ENCODE measurements around the gene SLC6A1.

Gene SLC6A1

DNA sequence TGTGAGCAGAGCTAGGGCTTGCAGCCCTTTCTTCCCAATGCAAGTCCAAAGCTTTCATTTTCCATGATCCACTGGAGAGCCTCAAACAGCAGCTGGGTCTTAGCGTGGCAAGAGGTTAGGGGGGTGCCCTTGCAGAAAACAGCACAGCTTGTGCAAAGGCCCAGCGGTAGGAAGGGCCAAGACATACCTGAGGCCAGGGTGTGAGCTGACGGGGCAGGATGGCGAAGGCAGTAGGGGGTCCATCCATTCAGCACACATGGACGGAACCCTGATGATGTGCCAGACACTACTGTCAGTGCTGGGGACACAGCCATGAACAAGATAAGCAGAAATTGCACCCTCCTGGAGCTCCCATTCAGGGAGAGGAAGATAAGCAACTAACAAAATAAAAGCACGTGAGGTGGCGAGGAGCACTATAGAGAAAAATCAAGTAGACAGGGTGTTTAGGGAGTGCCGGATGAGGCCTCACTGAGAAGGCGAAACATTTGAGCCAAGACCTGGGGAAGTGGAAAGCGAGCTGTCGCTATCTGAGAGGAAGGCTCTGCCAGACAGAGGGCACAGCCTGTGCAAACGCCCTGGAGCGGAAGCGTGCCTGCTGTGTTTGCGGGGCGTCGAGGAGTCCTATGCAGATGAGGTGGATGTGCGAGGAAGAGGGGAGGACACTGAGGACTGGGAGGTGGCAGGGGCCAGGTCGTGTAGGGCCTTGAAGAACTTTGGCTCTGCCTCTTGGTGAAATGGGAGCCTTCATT lies 43.4 kb downstream of the SLC6A1 start:
- Histone ChIP-seq H3K4me1 (ENCODE audit: insufficient read depth, low read length) (no peaks in the 10 kb centered on the region), H3K27ac (ENCODE audit: low read length) (no peak overlapping the region), H3K36me3 (ENCODE audit: insufficient read depth, low read depth, low read length) (no peaks in the 10 kb centered on the region), H3K9me3 (ENCODE audit: insufficient read depth, low read depth, low read length) (no peaks in the 10 kb centered on the region), H3K9ac (ENCODE audit: low read depth, low read length) (no peak overlapping the region), H3K4me3 (ENCODE audit: low read length) (no peak overlapping the region), H3K27me3 (ENCODE audit: insufficient read depth, low read length) (no peaks in the 10 kb centered on the region)

- no peaks in the 10 kb centered on the region for H3K36me3 ChIP-seq (ENCODE audit: insufficient read depth, low read depth, low read length)
- no peaks in the 10 kb centered on the region for H3K27me3 ChIP-seq (ENCODE audit: insufficient read depth, low read length)
- no peaks in the 10 kb centered on the region for H3K4me1 ChIP-seq (ENCODE audit: insufficient read depth, low read length)
- H3K4me3 ChIP-seq (ENCODE audit: low read length), result no peak overlapping the region
- H3K9ac ChIP-seq (ENCODE audit: low read depth, low read length), result no peak overlapping the region
- no peak overlapping the region for H3K27ac ChIP-seq (ENCODE audit: low read length)
- H3K9me3 ChIP-seq (ENCODE audit: insufficient read depth, low read depth, low read length), result no peaks in the 10 kb centered on the region
Measured at GRCh38 chr3:11037241-11037873, 44.8 kb downstream of the SLC6A1 start.

- no peaks in the 10 kb centered on the region for H3K9me3 ChIP-seq (ENCODE audit: insufficient read depth, low read depth, low read length)
- no peak overlapping the region for H3K27ac ChIP-seq (ENCODE audit: low read length)
- H3K27me3 ChIP-seq (ENCODE audit: insufficient read depth, low read length), result no peaks in the 10 kb centered on the region
- no peak overlapping the region for H3K9ac ChIP-seq (ENCODE audit: low read depth, low read length)
- no peaks in the 10 kb centered on the region for H3K4me1 ChIP-seq (ENCODE audit: insufficient read depth, low read length)
- no peak overlapping the region for H3K4me3 ChIP-seq (ENCODE audit: low read length)
- H3K36me3 ChIP-seq (ENCODE audit: insufficient read depth, low read depth, low read length), result no peaks in the 10 kb centered on the region
Measured at GRCh38 chr3:11037976-11038375, 45.4 kb downstream of the SLC6A1 start.

- H3K36me3 ChIP-seq (ENCODE audit: insufficient read depth, low read depth, low read length), result no peaks in the 10 kb centered on the region
- H3K4me1 ChIP-seq (ENCODE audit: insufficient read depth, low read length), result no peaks in the 10 kb centered on the region
- H3K4me3 ChIP-seq (ENCODE audit: low read length), result no peak overlapping the region
- no peaks in the 10 kb centered on the region for H3K9me3 ChIP-seq (ENCODE audit: insufficient read depth, low read depth, low read length)
- H3K27ac ChIP-seq (ENCODE audit: low read length), result no peak overlapping the region
- H3K9ac ChIP-seq (ENCODE audit: low read depth, low read length), result no peak overlapping the region
- H3K27me3 ChIP-seq (ENCODE audit: insufficient read depth, low read length), result no peaks in the 10 kb centered on the region
Measured at GRCh38 chr3:11045536-11045935, 53.0 kb downstream of the SLC6A1 start.

GRCh38 chr3:11047500-11047899 lies 55.0 kb downstream of the SLC6A1 start:
- Histone ChIP-seq H3K27ac (ENCODE audit: low read length) (no peak overlapping the region), H3K27me3 (ENCODE audit: insufficient read depth, low read length) (no peaks in the 10 kb centered on the region; the same call in 1 of the 2 replicates), H3K36me3 (ENCODE audit: insufficient read depth, low read depth, low read length) (no peaks in the 10 kb centered on the region), H3K4me1 (ENCODE audit: insufficient read depth, low read length) (no peaks in the 10 kb centered on the region), H3K4me3 (ENCODE audit: low read length) (no peak overlapping the region), H3K9me3 (ENCODE audit: insufficient read depth, low read depth, low read length) (no peaks in the 10 kb centered on the region), H3K9ac (ENCODE audit: low read depth, low read length) (no peak overlapping the region)

- Histone ChIP-seq H3K4me1 (ENCODE audit: insufficient read depth, low read length) (no peaks in the 10 kb centered on the region), H3K27ac (ENCODE audit: low read length) (no peak overlapping the region), H3K4me3 (ENCODE audit: low read length) (no peak overlapping the region), H3K9me3 (ENCODE audit: insufficient read depth, low read depth, low read length) (no peaks in the 10 kb centered on the region), H3K27me3 (ENCODE audit: insufficient read depth, low read length) (no peaks in the 10 kb centered on the region; the same call in 1 of the 2 replicates), H3K9ac (ENCODE audit: low read depth, low read length) (no peak overlapping the region), H3K36me3 (ENCODE audit: insufficient read depth, low read depth, low read length) (no peaks in the 10 kb centered on the region)
Measured at GRCh38 chr3:11050666-11051323, 58.2 kb downstream of the SLC6A1 start.

GRCh38 chr3:11053926-11054503 lies 61.5 kb downstream of the SLC6A1 start:
- Histone ChIP-seq H3K4me3 (ENCODE audit: low read length) (no peak overlapping the region), H3K9ac (ENCODE audit: low read depth, low read length) (no peak overlapping the region), H3K9me3 (ENCODE audit: insufficient read depth, low read depth, low read length) (no peaks in the 10 kb centered on the region), H3K27me3 (ENCODE audit: insufficient read depth, low read length) (peaks cover 2% of the 10 kb centered on the region; the same call in 1 of the 2 replicates), H3K27ac (ENCODE audit: low read length) (no peak overlapping the region), H3K36me3 (ENCODE audit: insufficient read depth, low read depth, low read length) (no peaks in the 10 kb centered on the region), H3K4me1 (ENCODE audit: insufficient read depth, low read length) (no peaks in the 10 kb centered on the region)

DNA sequence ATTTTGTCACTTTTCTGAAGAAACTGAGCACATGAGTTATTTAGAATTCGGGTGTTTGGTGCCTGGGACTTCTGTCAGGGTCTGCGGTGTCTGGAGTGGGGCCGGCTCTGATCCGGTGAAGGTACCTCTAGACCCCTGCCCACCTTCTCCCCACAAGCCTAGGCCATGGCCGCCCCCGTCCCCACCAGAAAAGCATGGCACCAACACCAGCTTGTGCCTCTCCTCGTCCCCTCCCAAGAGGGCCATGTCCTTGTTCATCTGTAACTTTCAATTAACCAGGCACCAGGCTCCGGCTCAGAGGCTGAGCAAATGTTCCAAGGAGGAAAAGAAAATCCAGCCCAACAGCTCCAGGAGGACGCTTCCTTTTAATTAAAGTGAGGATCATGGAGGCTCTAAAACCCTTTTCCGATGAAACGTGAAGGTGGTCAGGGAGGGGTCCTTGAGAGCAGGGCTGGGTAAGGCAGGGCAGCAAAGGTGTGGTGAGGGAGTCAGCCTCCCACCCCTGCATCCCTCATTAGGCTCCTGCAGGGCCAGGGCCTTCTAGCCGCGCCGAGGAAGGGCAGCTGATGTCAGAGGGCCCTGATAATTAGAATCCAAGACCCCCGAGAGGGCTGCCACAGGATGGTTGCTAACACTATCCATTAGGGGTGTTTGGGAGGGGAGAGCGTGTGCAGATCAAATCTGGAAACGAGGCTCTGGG lies 62.3 kb downstream of the SLC6A1 start:
- Histone ChIP-seq H3K36me3 (ENCODE audit: insufficient read depth, low read depth, low read length) (no peaks in the 10 kb centered on the region), H3K4me1 (ENCODE audit: insufficient read depth, low read length) (no peaks in the 10 kb centered on the region), H3K27ac (ENCODE audit: low read length) (no peak overlapping the region), H3K9ac (ENCODE audit: low read depth, low read length) (no peak overlapping the region), H3K27me3 (ENCODE audit: insufficient read depth, low read length) (peaks cover 9% of the 10 kb centered on the region; the same call in 1 of the 2 replicates), H3K9me3 (ENCODE audit: insufficient read depth, low read depth, low read length) (no peaks in the 10 kb centered on the region), H3K4me3 (ENCODE audit: low read length) (no peak overlapping the region)

DNA sequence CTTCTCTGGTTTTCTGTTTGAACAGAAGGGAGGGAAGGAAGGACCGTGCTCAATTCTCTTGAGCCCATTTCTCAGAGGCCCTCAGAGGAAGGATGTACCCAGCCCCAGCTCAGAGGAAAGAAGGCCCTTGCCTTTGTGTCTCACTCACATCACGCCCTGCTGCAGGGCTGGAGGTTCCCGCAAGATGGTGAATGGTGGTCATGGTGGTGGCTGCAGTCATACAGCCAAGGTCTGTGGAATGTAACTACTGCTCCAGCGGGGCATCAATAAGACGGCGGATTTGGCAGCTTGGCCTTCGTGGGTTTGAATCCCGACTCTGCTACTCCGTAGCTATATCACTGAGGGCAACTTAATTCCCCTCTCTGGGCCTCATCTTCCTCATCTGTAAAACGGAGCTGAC lies 62.9 kb downstream of the SLC6A1 start:
- Histone ChIP-seq H3K27me3 (ENCODE audit: insufficient read depth, low read length) (peaks cover 16% of the 10 kb centered on the region; the same call in 1 of the 2 replicates), H3K9me3 (ENCODE audit: insufficient read depth, low read depth, low read length) (no peaks in the 10 kb centered on the region), H3K36me3 (ENCODE audit: insufficient read depth, low read depth, low read length) (no peaks in the 10 kb centered on the region), H3K4me1 (ENCODE audit: insufficient read depth, low read length) (no peaks in the 10 kb centered on the region), H3K9ac (ENCODE audit: low read depth, low read length) (no peak overlapping the region), H3K4me3 (ENCODE audit: low read length) (no peak overlapping the region), H3K27ac (ENCODE audit: low read length) (no peak overlapping the region)

DNA sequence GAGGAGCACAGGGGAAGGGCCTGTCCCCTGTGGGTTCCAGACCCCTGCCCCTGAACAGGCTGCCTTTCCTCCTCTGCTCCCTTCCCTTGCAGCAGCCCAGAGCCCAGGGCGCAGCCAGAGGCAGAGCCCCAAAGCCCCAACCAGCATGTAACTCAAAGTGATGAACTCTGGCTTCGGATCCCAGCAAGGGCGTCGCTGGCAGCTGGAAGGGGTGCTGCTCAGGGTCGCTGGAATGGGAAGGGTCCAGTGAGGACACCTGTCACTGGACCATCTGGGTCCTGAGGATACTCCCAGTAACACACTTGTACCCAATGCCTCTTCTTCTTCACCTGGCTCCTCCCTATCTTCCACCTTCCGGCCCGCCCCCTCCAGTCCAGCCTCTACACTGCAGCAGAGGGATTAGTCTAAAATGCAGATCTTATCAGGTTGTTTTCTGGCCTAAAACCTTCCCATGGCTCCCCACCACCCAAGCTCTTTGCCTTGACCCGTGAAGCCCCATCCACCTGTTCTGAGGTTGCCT lies 64.0 kb downstream of the SLC6A1 start:
- H3K27ac ChIP-seq (ENCODE audit: low read length), result no peak overlapping the region
- no peaks in the 10 kb centered on the region for H3K9me3 ChIP-seq (ENCODE audit: insufficient read depth, low read depth, low read length)
- H3K4me3 ChIP-seq (ENCODE audit: low read length), result no peak overlapping the region
- no peaks in the 10 kb centered on the region for H3K4me1 ChIP-seq (ENCODE audit: insufficient read depth, low read length)
- no peak overlapping the region for H3K9ac ChIP-seq (ENCODE audit: low read depth, low read length)
- no peaks in the 10 kb centered on the region for H3K36me3 ChIP-seq (ENCODE audit: insufficient read depth, low read depth, low read length)
- peaks cover 24% of the 10 kb centered on the region for H3K27me3 ChIP-seq (ENCODE audit: insufficient read depth, low read length)

DNA sequence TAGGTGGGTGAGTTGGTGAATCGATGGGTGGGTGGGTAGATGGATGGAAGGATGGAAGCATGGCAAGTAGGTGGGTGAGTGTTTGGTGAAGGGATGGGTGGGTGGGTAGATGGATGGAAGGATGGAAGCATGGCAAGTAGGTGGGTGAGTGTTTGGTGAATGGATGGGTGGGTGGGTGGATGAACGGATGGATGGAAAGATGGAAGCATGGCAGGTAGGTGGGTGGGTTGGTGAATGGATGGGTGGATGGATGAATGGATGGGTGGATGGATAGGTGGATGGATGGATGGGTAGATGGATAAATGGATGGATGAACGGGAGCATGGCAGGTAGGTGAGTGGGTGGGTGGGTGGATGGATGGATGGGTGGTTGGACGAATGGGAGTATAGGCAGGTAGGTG lies 65.1 kb downstream of the SLC6A1 start:
- Histone ChIP-seq H3K4me1 (ENCODE audit: insufficient read depth, low read length) (no peaks in the 10 kb centered on the region), H3K36me3 (ENCODE audit: insufficient read depth, low read depth, low read length) (no peaks in the 10 kb centered on the region), H3K27ac (ENCODE audit: low read length) (no peak overlapping the region), H3K9me3 (ENCODE audit: insufficient read depth, low read depth, low read length) (no peaks in the 10 kb centered on the region; the same call in 1 of the 2 replicates), H3K27me3 (ENCODE audit: insufficient read depth, low read length) (peaks cover 32% of the 10 kb centered on the region), H3K4me3 (ENCODE audit: low read length) (no peak overlapping the region), H3K9ac (ENCODE audit: low read depth, low read length) (no peak overlapping the region)
